Measurements from ENCODE around the gene OXSR1.
"Not testable (repeated sequence)": the region's sequence is repeated elsewhere in the genome, so short reads cannot be mapped to it uniquely, and the experiment has no call there.

Gene OXSR1

DNA sequence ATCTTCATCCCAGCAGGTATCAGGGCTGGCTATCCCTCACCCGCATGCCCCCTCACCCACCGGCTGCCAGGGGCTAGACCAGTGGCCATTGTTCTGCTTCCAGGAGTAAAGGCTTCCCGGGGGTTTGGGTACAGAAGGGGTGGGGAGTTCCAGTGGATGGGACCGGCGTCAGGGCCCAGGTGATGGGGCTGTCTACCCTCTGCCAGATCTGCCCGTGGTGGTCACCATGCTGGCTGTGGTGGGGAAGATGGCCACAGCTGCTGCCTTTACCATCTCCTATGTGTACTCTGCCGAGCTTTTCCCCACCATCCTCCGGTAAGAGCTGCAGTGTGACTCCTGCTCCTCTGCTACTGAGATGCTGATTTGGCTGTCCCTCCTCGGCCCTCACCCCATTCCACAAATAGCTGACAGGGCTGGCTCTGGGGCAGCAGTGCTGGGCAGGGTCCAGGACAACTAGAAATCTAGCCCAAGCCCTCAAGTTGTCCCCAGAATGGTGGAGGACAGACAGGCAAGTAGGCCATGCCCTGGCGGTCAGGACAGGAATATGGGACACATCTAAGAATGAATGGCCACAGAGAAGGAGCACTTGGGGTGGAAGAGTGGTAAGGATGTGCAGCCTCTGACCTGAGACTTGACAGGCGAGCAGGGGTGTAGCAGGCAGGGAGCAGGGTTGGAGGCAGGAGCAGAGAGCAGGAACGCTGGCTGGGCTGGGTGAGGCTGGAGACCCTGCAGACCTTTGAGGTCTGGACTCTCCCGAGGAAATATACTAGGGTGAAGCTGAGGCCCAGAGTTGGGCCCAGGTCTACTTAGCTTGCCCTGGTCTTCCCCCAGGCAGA is 111.0 kb downstream of the OXSR1 start:
- DNase-seq: no peak

DNA sequence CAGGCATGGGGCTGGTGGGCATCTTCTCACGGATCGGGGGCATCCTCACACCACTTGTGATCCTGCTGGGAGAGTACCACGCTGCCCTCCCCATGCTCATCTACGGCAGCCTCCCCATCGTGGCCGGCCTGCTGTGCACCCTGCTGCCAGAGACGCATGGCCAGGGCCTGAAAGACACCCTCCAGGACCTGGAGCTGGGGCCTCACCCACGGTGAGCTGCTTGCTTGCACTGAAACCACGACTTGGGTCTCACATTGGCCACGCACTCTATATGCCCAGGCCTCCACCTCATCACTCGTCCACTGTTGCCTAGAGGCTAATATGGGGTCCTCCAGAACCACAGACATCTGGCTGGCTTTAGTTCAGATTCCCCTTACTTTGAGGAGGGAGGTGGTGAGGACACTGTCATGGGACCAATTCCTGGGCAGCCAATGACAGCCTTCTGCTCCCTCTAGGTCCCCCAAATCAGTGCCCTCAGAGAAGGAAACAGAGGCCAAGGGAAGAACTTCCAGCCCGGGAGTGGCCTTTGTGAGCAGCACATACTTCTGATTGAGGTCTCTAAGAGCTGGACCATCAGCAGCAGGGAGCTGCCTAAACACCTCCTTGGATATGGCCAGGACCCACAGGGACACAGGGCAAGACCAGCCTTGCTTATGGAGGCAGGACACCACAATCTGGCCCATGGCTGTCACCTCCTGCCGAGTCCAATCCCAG is 111.7 kb downstream of the OXSR1 start:
- no peak for DNase-seq

DNA sequence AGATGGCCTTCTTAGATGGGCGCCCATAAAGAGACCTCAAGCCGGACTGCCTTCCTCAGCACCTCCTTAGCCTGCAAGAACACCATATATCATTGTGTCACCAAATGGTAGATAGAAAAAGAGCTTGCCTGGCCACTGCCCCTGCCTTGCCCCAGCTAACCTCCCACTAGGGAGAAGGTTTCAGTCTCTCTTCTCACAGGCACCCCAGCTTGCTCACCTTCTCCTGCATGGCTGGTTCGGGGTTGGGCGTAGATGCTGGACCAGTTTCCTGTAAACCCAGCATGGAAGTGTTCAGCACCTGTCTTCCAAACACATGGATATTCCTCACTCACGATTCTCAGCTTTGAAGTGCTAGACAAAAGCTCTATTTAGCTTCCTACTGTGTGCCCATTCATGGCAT is 113.5 kb downstream of the OXSR1 start:
- DNase-seq: no peak

DNA sequence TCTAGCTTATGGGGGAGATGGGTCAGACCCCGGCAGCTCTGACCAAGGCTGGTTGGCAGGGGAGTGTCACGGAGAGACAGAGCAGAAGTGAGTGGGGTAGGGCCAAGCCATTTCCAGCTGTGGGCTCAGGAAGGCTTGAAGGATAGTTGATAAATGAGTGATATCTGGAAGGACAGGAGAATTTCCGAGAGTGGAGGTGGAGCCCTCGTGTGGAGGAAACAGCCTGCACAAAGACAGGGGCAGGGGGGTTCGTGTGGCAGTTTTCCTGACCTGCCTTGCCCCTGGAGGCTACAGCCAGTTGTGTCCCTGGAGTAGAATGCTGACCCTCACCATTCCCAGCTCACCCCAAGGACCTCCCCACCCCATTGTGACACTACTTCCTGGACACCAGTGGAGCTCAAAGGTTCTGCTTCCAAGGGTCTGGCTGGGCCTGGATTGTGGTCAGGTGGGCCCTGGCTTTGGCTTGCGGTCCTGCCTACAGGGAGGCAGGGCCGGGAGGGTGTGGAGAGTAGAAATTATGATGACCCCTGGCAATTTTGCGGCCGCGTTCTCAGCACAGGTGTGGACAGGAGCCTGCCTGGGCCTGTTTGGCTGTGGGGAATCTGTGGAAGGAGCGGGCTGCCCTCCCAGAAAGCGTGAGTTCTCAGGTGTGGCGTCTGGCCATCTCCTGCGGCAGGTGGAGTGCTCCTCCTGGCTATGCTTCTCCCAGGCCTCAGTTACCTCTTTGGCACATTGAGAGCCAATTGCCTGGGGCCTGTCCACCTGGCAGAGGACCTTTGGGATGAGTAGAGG is 116.8 kb downstream of the OXSR1 start, which contains the start of gene SLC22A14:
TSS of gene SLC22A14 (plus strand) at position 400 of the 792 bp plus-strand sequence. CDS start 23,733 bp downstream, outside the sequence.
- DNase-seq: no peak

DNA sequence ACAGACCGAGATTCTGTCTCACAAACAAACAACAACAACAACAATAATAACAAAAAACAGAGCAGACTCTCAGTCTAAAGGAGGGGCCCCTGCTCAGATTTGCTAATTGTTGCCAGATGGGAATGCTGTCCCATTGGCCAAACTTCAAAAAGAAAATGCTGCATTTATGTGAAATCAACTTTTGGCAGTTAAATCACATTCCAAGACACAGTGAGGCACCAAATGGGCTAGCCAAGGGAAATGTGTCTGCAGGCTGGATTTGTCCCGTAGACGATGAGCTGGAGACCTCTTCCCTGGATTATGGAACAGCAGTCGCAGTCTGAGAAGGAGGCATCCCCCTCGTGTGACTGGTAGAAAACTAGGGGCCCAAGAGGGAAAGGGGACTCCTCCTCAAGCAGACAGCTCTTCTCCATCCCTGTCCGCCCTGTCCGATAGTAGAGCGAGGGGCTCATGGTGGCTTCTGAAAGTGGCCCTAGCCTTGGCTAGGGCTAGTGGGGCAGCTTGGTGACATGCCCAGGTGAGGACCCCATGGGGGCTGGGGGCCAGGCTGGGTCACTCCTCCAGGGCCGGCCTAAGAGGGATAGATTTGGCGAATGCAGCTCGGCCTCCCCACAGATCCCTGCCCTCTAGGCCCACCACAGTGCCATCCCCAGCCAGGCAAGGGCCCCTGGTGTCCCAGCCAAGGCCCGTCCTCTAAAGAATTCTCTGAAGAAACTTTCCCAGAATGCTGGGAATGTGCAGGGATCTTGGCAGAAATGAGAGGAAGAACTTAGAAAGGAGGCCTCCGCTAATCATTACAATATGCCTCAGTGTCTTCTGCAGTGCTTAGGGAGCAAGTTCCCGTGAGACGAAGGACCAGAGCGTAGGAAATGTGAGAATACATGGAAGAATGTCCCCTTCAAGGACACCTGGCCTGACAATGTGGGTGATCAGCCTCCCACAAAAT is 118.7 kb downstream of the OXSR1 start:
- DNase-seq: no peak

DNA sequence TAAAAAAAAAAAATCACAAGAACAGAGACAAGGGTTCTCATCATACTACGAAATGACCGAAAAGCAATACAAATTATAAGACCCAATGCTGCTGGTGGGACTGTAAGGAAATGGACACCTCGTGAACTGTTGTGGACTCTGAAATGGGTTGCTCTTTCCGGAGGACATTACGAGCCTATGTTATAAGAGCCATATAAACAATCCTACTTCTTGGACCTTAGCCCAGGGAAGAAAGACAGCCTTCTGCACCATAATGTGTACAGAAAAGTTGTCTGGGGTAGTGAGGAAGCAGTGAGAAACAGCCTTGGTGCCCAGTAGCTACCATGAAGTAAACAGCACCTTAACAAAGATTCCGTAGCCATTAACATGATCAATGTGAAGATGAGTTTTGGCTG is 119.4 kb downstream of the OXSR1 start:
- DNase-seq: no peak

DNA sequence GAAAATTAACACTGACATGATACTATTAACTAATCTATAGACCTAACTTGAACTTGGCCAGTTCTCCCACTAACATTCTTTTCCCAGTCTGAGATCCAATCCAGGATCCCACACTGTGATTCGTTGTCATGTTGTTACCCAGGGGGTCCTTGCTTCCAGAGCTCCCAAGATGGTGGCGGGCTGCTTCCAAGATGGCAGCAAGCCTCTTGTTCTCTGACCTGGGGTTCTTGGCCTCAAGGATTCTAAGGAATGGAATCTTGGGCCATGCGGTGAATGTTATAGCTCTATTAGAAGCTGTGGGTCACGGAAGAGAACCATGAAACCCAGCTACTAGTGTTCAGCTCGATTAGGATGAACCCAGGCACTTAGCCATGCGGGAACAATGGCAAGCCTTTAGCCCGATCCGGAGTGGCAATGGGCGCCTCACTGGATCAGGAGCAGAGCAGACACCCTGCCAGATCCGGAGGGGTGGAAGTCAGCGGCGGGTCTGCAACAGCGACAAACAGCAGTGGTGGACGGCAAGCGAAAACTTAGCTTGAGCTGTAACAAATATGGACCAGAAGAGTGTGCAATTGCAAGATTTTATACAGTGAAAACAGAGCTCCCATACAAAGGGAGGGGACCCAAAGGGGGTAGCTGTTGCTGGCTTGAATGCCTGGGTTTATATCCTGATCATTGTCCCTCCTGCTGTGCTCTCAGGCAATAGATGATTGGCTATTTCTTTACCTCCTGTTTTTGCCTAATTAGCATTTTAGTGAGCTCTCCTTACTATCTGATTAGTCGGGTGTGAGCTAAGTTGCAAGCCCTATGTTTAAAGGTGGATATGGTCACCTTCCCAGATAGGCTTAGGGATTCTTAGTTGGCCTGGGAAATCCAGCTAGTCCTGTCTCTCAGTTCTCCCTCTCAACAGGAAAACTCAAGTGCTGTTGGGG is 124.2 kb downstream of the OXSR1 start:
- not testable (repeated sequence) for DNase-seq

DNA sequence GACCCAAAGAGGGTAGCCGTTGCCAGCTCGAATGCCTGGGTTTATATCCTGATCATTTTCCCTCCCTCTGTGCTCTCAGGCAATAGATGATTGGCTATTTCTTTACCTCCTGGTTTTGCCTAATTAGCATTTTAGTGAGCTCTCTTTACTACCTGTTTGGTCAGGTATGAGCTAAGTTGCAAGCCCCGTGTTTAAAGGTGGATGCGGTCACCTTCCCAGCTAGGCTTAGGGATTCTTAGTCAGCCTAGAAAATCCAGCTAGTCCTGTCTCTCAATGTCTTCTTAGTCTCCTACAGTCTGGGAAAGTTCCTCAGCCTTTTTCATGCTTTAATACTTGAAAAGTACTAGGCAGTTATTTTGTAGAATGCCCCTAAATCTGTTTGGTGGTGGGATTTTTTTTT is 131.7 kb downstream of the OXSR1 start:
- DNase-seq: not testable (repeated sequence)

DNA sequence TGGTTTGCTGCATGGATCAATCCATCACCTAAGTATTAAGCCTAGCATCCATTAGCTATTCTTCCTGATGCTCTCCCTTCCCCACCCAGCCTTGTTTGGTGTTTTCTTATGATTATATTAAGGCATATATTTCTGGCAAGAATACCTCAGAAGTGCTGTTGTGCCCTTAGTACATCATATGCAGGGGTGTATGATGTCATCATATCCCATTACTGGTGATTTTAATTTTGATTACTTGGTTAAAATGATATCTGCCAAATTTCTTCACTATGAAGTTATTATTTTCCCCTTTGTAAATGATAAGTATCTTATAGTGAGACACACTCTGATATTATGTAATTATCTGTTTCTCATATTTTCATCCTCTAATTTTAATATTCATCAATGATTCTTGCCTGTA is 132.2 kb downstream of the OXSR1 start:
- DNase-seq: no peak

DNA sequence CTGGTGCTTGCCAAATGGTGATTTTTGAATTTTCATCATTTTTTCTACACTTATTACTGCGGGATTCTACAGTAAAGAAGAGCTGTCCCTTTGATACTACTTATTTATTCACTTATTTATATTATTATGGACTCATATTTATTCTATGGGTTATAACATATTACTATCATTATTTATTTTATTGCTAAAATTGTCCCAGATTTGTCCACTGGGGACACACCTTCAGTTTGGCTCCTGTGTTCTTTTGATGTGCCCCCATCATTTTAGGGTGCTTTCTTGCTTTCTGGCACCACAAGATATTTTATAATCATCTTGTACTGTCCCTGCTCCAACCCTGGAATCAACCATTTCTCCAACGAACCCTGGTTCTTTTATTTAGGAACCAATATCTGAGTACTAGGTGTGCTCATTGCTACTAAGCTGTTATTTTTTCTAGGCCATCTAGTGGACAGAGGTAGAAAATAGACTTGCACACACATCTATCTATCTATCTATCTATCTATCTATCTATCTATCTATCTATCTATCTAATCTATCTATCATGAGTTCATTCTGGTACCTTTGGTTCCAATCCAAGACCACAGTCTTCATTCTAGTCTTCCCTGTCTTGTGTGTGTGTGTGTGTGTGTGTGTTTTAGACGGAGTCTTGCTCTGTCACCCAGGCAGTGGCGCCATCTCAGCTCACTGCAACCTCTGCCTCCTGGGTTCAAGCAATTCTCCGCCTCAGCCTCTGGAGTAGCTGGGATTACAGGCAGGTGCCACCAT is 132.8 kb downstream of the OXSR1 start:
- no peak for DNase-seq

Measured in activated effector memory CD4-positive, alpha-beta T cell treated with anti-CD3 and anti-CD28 coated beads, Interleukin-2, amount 50 U/mL, for 16 hours (primary cell).